GM18909 (cell line): ENCODE data around the gene TUBB8B.
"Not testable (repeated sequence)": the region's sequence is repeated elsewhere in the genome, so short reads cannot be mapped to it uniquely, and the experiment has no call there.

Source experiments
- ATAC-seq: cut with Tn5 transposase; IDR thresholded peaks from one replicate; pipeline ENCODE4 v1.9.1; 2021; ENCODE audit warnings: mild to moderate bottlenecking; ENCODE audit not compliant: unreplicated experiment, poor library complexity

Gene TUBB8B

GRCh38 chr18:49176-49665, at the start of gene TUBB8B:
TUBB8B (minus strand) TSS chr18:49615; CDS start chr18:49557, 58 bp downstream.
- ATAC-seq = not testable (repeated sequence)

- peak; percentile 99 for ATAC-seq
These were observed 48.0 kb upstream of the TUBB8B start for GRCh38 chr18:97252-97914.

- ATAC-seq = not testable (repeated sequence)
These were observed 47.3 kb upstream of the TUBB8B start for GRCh38 chr18:96767-97131.

GRCh38 chr18:96101-96766, 46.8 kb upstream of the TUBB8B start:
- ATAC-seq = peak; percentile 47

GRCh38 chr18:95580-95979, 46.2 kb upstream of the TUBB8B start:
- ATAC-seq = not testable (repeated sequence)

- not testable (repeated sequence) for ATAC-seq
These were observed 44.5 kb upstream of the TUBB8B start for GRCh38 chr18:93897-94408.

GRCh38 chr18:91561-91960, 42.1 kb upstream of the TUBB8B start:
- not testable (repeated sequence) for ATAC-seq

GRCh38 chr18:90396-91193, 41.2 kb upstream of the TUBB8B start:
- not testable (repeated sequence) for ATAC-seq

GRCh38 chr18:89124-89523, 39.7 kb upstream of the TUBB8B start:
- ATAC-seq = not testable (repeated sequence)

GRCh38 chr18:84801-85200, 35.4 kb upstream of the TUBB8B start:
- not testable (repeated sequence) for ATAC-seq

- ATAC-seq = not testable (repeated sequence)
These were observed 33.3 kb upstream of the TUBB8B start for GRCh38 chr18:82626-83209.

- not testable (repeated sequence) for ATAC-seq
These were observed 31.5 kb upstream of the TUBB8B start for GRCh38 chr18:80881-81280.

- ATAC-seq = not testable (repeated sequence)
These were observed 30.8 kb upstream of the TUBB8B start for GRCh38 chr18:80202-80601.

GRCh38 chr18:75525-76160, 26.2 kb upstream of the TUBB8B start:
- ATAC-seq = not testable (repeated sequence)

GRCh38 chr18:73181-73777, 23.9 kb upstream of the TUBB8B start:
- ATAC-seq = not testable (repeated sequence)

- not testable (repeated sequence) for ATAC-seq
These were observed 18.3 kb upstream of the TUBB8B start for GRCh38 chr18:67701-68100.

GRCh38 chr18:64279-64678, 14.9 kb upstream of the TUBB8B start:
- ATAC-seq = not testable (repeated sequence)

- ATAC-seq = not testable (repeated sequence)
These were observed 14.2 kb upstream of the TUBB8B start for GRCh38 chr18:63656-64055.

- not testable (repeated sequence) for ATAC-seq
These were observed 5.0 kb upstream of the TUBB8B start for GRCh38 chr18:54388-54787.
